ENCODE data around the gene LIN9. TPM values are rescaled to one million over a fixed set of nuclear protein-coding genes. Genes with fewer than 3 reads are reported as not detected.
A peak's percentile ranks its signal among the peaks of the same experiment; 100 is the strongest.

The LIN9 gene
- total and polyA plus RNA-seq, 2 experiments from 2014 or later, result 11.8 to 16.9 TPM

DNA sequence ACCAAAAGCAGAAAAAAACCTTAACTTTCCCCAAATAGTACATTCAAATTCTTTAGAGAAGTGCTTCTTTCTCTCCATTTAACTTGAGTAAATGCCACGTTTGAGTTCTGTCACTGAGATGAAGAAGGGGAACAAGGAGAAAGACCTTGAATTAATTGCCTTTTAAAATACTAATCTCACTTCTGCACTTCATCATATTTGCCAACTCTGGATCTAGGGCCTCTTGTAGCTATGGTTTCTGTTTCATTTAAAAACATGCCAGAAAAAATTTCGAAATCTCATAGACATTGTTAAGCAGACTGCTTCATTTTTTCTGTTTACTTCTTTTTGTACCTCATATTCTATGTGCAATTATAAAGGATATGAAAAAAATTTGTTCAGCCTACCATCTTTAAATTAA, 60.9 kb downstream of the LIN9 start:
- no peaks in the 10 kb centered on the region for H3K9me2 ChIP-seq (ENCODE audit: insufficient read depth)
- Mint-ChIP-seq H3K27me3 (ENCODE audit: insufficient read depth, low read depth, poor library complexity) (no peaks in the 10 kb centered on the region), H3K36me3 (ENCODE audit: low read depth) (peaks cover 10% of the 10 kb centered on the region; the same call in 2 of the 3 replicates), H3K9me3 (no peaks in the 10 kb centered on the region), H3K27ac (no peak overlapping the region), H3K4me3 (no peak overlapping the region), H3K4me1 (no peaks in the 10 kb centered on the region)
- no peaks in the 10 kb centered on the region; the same call in 1 of the 2 replicates for H3F3A ChIP-seq (replicated peaks; ENCODE audit: low read depth)
- no peak for TF ChIP-seq ZNF114 (CRISPR knock-in tag; IDR thresholded peaks at IDR 0.05)
- no peak overlapping the region for H2AFZ ChIP-seq
- H3K27me3 ChIP-seq (ENCODE audit: insufficient read depth), result no peaks in the 10 kb centered on the region
- DNase-seq (ENCODE audit: low spot score) (no peak), ATAC-seq (no peak)
- H4K20me1 ChIP-seq (replicated peaks; ENCODE audit: insufficient read depth), result 0 out of 2 replicates have a peak, but pooled peaks cover 4% of the 10 kb centered on the region
- H3K4me2 ChIP-seq, result no peak overlapping the region
- H3K79me2 ChIP-seq (replicated peaks; ENCODE audit: insufficient read depth), result no peaks in the 10 kb centered on the region
- no peaks in the 10 kb centered on the region for H3K4me1 ChIP-seq (ENCODE audit: insufficient read depth)
- H3K36me3 ChIP-seq (ENCODE audit: insufficient read depth), result peaks cover 8% of the 10 kb centered on the region
- H3K4me3 ChIP-seq, result no peak overlapping the region
- no peak overlapping the region for H3K27ac ChIP-seq (ENCODE audit: low read depth)

DNA sequence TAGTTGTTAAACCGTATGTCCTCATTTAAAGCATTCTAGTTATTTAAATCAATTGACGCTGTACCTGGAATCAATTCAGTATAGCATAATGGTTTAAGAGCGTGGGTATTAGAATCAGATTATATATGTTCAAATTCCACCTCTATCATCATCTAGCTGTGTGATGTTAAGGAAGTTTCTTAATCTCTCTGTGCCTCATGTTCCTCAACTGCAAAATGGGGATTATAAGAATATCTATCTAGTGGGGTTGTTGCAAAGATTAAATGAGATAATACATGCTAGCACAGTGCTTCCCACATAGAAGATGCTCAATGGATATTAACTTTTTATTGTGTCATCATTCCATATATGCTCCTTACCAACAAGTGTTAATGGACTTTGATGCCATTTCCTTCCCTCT, 69.5 kb downstream of the LIN9 start:
- H3K79me2 ChIP-seq (replicated peaks; ENCODE audit: insufficient read depth), result no peaks in the 10 kb centered on the region
- H3K27ac ChIP-seq (ENCODE audit: low read depth), result no peak overlapping the region
- ATAC-seq, result no peak
- TF ChIP-seq EZH2 (IDR thresholded peaks at IDR 0.05; ENCODE audit: low read depth, unreplicated experiment) (no peak), ZNF331 (CRISPR knock-in tag; IDR thresholded peaks at IDR 0.05; ENCODE audit: low read depth) (no peak), STAT1 (IDR thresholded peaks at IDR 0.05; ENCODE audit: unreplicated experiment) (no peak)
- Mint-ChIP-seq H3K27me3 (ENCODE audit: insufficient read depth, low read depth, poor library complexity) (no peaks in the 10 kb centered on the region), H3K27ac (no peak overlapping the region), H3K4me3 (no peak overlapping the region), H3K36me3 (ENCODE audit: low read depth) (peaks cover 29% of the 10 kb centered on the region), H3K9me3 (no peaks in the 10 kb centered on the region), H3K4me1 (no peaks in the 10 kb centered on the region)
- H3K4me1 ChIP-seq (ENCODE audit: insufficient read depth), result no peaks in the 10 kb centered on the region
- no peaks in the 10 kb centered on the region for H4K20me1 ChIP-seq (replicated peaks; ENCODE audit: insufficient read depth)
- H2AFZ ChIP-seq, result no peak overlapping the region
- peaks cover 7% of the 10 kb centered on the region; the same call in 1 of the 2 replicates for H3K36me3 ChIP-seq (ENCODE audit: insufficient read depth)
- H3K9me2 ChIP-seq (ENCODE audit: insufficient read depth), result no peaks in the 10 kb centered on the region
- H3F3A ChIP-seq (replicated peaks; ENCODE audit: low read depth), result no peaks in the 10 kb centered on the region
- DNase-seq (ENCODE audit: low spot score), result no peak
- no peaks in the 10 kb centered on the region for H3K27me3 ChIP-seq (ENCODE audit: insufficient read depth)
- H3K4me3 ChIP-seq, result no peak overlapping the region
- H3K4me2 ChIP-seq, result no peak overlapping the region

DNA sequence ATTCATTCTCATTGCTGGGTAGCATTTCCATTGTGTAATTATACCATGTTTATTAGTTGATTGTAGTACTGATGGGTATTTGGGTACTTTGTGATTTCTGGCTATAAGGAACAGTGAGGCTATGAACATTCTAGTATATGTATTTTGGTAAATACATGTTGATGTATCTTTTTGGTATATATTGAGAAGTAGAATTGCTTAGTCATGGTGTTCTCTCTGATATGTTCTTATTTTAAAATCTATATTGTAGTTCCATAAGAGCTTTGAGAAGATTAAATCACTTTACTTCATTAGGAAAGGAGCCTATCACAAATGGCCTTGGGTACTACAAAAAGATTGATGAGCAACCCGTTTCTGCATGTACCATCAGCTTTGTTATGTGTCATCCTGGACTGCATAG, 72.1 kb downstream of the LIN9 start:
- Mint-ChIP-seq H3K36me3 (ENCODE audit: low read depth) (peaks cover 30% of the 10 kb centered on the region), H3K27ac (peak overlapping the region; percentile 74; the same call in 1 of the 2 replicates), H3K27me3 (ENCODE audit: insufficient read depth, low read depth, poor library complexity) (no peaks in the 10 kb centered on the region), H3K4me1 (no peaks in the 10 kb centered on the region), H3K9me3 (no peaks in the 10 kb centered on the region), H3K4me3 (no peak overlapping the region)
- Histone ChIP-seq H3K36me3 (ENCODE audit: insufficient read depth) (peaks cover 9% of the 10 kb centered on the region; the same call in 1 of the 2 replicates), H3K27ac (ENCODE audit: low read depth) (no peak overlapping the region), H3F3A (replicated peaks; ENCODE audit: low read depth) (no peaks in the 10 kb centered on the region), H3K79me2 (replicated peaks; ENCODE audit: insufficient read depth) (no peaks in the 10 kb centered on the region), H3K4me2 (no peak overlapping the region), H2AFZ (no peak overlapping the region), H4K20me1 (replicated peaks; ENCODE audit: insufficient read depth) (no peaks in the 10 kb centered on the region), H3K27me3 (ENCODE audit: insufficient read depth) (no peaks in the 10 kb centered on the region), H3K4me1 (ENCODE audit: insufficient read depth) (no peaks in the 10 kb centered on the region), H3K4me3 (no peak overlapping the region), H3K9me2 (ENCODE audit: insufficient read depth) (no peaks in the 10 kb centered on the region)
- DNase-seq (ENCODE audit: low spot score), result no peak
- ATAC-seq, result no peak
- TF ChIP-seq, protein P1, sequence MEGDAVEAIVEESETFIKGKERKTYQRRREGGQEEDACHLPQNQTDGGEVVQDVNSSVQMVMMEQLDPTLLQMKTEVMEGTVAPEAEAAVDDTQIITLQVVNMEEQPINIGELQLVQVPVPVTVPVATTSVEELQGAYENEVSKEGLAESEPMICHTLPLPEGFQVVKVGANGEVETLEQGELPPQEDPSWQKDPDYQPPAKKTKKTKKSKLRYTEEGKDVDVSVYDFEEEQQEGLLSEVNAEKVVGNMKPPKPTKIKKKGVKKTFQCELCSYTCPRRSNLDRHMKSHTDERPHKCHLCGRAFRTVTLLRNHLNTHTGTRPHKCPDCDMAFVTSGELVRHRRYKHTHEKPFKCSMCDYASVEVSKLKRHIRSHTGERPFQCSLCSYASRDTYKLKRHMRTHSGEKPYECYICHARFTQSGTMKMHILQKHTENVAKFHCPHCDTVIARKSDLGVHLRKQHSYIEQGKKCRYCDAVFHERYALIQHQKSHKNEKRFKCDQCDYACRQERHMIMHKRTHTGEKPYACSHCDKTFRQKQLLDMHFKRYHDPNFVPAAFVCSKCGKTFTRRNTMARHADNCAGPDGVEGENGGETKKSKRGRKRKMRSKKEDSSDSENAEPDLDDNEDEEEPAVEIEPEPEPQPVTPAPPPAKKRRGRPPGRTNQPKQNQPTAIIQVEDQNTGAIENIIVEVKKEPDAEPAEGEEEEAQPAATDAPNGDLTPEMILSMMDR (conservative IDR thresholded peaks at IDR 0.05; ENCODE audit: low read depth in 2 of 2), result no peak
- TF ChIP-seq ZNF331 (CRISPR knock-in tag; IDR thresholded peaks at IDR 0.05; ENCODE audit: low read depth) (no peak), CREB1 (CRISPR knock-in tag; IDR thresholded peaks at IDR 0.05; ENCODE audit: low read depth) (no peak)

Data from GM23338 (cell line).